ENCODE measurements around the gene IGSF21. TPM values are rescaled to one million over a fixed set of nuclear protein-coding genes. Genes with fewer than 3 reads are reported as not detected.

Gene IGSF21
- total RNA-seq, 1 experiment from 2014 or later, result 30.5 TPM

DNA sequence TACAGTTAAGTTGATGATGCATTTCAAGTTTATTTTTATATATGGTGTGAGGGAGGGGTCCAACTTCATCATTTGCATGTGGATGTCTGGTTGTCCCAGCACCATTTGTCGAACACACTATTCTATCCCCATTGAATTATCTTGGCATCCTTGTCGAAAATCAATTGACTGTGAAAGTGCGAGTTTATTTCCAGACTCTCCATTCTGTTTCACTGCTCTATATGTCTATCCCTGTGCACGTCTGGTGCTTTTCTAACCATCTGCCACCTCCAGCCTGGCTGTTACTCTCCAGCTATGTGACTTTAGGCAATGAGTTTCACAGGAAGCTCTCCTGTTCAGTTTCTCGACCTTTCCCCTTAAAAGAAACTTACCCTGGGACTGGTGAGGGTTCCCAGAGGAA, 236.0 kb downstream of the IGSF21 start:
- peaks cover 5% of the 10 kb centered on the region for H3K36me3 Mint-ChIP-seq
- no peak for TF ChIP-seq IRF2 (CRISPR knock-in tag; IDR thresholded peaks at IDR 0.05; ENCODE audit: borderline replicate concordance, low read depth)
- no peak for TF ChIP-seq JAZF1 (CRISPR knock-in tag; IDR thresholded peaks at IDR 0.05)
- TF ChIP-seq, protein P1, sequence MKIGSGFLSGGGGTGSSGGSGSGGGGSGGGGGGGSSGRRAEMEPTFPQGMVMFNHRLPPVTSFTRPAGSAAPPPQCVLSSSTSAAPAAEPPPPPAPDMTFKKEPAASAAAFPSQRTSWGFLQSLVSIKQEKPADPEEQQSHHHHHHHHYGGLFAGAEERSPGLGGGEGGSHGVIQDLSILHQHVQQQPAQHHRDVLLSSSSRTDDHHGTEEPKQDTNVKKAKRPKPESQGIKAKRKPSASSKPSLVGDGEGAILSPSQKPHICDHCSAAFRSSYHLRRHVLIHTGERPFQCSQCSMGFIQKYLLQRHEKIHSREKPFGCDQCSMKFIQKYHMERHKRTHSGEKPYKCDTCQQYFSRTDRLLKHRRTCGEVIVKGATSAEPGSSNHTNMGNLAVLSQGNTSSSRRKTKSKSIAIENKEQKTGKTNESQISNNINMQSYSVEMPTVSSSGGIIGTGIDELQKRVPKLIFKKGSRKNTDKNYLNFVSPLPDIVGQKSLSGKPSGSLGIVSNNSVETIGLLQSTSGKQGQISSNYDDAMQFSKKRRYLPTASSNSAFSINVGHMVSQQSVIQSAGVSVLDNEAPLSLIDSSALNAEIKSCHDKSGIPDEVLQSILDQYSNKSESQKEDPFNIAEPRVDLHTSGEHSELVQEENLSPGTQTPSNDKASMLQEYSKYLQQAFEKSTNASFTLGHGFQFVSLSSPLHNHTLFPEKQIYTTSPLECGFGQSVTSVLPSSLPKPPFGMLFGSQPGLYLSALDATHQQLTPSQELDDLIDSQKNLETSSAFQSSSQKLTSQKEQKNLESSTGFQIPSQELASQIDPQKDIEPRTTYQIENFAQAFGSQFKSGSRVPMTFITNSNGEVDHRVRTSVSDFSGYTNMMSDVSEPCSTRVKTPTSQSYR (CRISPR knock-in tag; IDR thresholded peaks at IDR 0.05), result no peak
- TF ChIP-seq GTF2I (CRISPR knock-in tag; conservative IDR thresholded peaks at IDR 0.05), result no peak
- TF ChIP-seq, protein P2, sequence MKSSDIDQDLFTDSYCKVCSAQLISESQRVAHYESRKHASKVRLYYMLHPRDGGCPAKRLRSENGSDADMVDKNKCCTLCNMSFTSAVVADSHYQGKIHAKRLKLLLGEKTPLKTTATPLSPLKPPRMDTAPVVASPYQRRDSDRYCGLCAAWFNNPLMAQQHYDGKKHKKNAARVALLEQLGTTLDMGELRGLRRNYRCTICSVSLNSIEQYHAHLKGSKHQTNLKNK (CRISPR knock-in tag; IDR thresholded peaks at IDR 0.05), result no peak
- TF ChIP-seq CREM (CRISPR knock-in tag; IDR thresholded peaks at IDR 0.05), result no peak
- no peak for TF ChIP-seq GABPB1 (CRISPR knock-in tag; IDR thresholded peaks at IDR 0.05)
- TF ChIP-seq ESRRA (CRISPR knock-in tag; IDR thresholded peaks at IDR 0.05; ENCODE audit: borderline replicate concordance), result no peak
- TF ChIP-seq, protein P3, sequence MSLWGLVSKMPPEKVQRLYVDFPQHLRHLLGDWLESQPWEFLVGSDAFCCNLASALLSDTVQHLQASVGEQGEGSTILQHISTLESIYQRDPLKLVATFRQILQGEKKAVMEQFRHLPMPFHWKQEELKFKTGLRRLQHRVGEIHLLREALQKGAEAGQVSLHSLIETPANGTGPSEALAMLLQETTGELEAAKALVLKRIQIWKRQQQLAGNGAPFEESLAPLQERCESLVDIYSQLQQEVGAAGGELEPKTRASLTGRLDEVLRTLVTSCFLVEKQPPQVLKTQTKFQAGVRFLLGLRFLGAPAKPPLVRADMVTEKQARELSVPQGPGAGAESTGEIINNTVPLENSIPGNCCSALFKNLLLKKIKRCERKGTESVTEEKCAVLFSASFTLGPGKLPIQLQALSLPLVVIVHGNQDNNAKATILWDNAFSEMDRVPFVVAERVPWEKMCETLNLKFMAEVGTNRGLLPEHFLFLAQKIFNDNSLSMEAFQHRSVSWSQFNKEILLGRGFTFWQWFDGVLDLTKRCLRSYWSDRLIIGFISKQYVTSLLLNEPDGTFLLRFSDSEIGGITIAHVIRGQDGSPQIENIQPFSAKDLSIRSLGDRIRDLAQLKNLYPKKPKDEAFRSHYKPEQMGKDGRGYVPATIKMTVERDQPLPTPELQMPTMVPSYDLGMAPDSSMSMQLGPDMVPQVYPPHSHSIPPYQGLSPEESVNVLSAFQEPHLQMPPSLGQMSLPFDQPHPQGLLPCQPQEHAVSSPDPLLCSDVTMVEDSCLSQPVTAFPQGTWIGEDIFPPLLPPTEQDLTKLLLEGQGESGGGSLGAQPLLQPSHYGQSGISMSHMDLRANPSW (CRISPR knock-in tag; conservative IDR thresholded peaks at IDR 0.05; ENCODE audit: low read depth), result no peak
- TF ChIP-seq, protein P4, sequence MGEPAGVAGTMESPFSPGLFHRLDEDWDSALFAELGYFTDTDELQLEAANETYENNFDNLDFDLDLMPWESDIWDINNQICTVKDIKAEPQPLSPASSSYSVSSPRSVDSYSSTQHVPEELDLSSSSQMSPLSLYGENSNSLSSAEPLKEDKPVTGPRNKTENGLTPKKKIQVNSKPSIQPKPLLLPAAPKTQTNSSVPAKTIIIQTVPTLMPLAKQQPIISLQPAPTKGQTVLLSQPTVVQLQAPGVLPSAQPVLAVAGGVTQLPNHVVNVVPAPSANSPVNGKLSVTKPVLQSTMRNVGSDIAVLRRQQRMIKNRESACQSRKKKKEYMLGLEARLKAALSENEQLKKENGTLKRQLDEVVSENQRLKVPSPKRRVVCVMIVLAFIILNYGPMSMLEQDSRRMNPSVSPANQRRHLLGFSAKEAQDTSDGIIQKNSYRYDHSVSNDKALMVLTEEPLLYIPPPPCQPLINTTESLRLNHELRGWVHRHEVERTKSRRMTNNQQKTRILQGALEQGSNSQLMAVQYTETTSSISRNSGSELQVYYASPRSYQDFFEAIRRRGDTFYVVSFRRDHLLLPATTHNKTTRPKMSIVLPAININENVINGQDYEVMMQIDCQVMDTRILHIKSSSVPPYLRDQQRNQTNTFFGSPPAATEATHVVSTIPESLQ (CRISPR knock-in tag; IDR thresholded peaks at IDR 0.05), result no peak
- no peak for TF ChIP-seq PRRX2 (CRISPR knock-in tag; IDR thresholded peaks at IDR 0.05)
- TF ChIP-seq, protein P5, sequence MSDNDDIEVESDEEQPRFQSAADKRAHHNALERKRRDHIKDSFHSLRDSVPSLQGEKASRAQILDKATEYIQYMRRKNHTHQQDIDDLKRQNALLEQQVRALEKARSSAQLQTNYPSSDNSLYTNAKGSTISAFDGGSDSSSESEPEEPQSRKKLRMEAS (CRISPR knock-in tag; IDR thresholded peaks at IDR 0.05), result no peak
- no peak for TF ChIP-seq NFATC4 (CRISPR knock-in tag; IDR thresholded peaks at IDR 0.05)
- TF ChIP-seq, protein P6, sequence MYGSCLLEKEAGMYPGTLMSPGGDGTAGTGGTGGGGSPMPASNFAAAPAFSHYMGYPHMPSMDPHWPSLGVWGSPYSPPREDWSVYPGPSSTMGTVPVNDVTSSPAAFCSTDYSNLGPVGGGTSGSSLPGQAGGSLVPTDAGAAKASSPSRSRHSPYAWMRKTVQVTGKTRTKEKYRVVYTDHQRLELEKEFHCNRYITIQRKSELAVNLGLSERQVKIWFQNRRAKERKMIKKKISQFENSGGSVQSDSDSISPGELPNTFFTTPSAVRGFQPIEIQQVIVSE (CRISPR knock-in tag; IDR thresholded peaks at IDR 0.05; ENCODE audit: borderline replicate concordance), result no peak
- TF ChIP-seq, protein P7, sequence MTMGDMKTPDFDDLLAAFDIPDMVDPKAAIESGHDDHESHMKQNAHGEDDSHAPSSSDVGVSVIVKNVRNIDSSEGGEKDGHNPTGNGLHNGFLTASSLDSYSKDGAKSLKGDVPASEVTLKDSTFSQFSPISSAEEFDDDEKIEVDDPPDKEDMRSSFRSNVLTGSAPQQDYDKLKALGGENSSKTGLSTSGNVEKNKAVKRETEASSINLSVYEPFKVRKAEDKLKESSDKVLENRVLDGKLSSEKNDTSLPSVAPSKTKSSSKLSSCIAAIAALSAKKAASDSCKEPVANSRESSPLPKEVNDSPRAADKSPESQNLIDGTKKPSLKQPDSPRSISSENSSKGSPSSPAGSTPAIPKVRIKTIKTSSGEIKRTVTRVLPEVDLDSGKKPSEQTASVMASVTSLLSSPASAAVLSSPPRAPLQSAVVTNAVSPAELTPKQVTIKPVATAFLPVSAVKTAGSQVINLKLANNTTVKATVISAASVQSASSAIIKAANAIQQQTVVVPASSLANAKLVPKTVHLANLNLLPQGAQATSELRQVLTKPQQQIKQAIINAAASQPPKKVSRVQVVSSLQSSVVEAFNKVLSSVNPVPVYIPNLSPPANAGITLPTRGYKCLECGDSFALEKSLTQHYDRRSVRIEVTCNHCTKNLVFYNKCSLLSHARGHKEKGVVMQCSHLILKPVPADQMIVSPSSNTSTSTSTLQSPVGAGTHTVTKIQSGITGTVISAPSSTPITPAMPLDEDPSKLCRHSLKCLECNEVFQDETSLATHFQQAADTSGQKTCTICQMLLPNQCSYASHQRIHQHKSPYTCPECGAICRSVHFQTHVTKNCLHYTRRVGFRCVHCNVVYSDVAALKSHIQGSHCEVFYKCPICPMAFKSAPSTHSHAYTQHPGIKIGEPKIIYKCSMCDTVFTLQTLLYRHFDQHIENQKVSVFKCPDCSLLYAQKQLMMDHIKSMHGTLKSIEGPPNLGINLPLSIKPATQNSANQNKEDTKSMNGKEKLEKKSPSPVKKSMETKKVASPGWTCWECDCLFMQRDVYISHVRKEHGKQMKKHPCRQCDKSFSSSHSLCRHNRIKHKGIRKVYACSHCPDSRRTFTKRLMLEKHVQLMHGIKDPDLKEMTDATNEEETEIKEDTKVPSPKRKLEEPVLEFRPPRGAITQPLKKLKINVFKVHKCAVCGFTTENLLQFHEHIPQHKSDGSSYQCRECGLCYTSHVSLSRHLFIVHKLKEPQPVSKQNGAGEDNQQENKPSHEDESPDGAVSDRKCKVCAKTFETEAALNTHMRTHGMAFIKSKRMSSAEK (CRISPR knock-in tag; IDR thresholded peaks at IDR 0.05; ENCODE audit: borderline replicate concordance), result no peak
- TF ChIP-seq, protein P8, sequence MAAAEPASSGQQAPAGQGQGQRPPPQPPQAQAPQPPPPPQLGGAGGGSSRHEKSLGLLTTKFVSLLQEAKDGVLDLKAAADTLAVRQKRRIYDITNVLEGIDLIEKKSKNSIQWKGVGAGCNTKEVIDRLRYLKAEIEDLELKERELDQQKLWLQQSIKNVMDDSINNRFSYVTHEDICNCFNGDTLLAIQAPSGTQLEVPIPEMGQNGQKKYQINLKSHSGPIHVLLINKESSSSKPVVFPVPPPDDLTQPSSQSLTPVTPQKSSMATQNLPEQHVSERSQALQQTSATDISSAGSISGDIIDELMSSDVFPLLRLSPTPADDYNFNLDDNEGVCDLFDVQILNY (CRISPR knock-in tag; IDR thresholded peaks at IDR 0.05), result no peak
- no peak for TF ChIP-seq CBFB (CRISPR knock-in tag; IDR thresholded peaks at IDR 0.05; ENCODE audit: low read depth)
- peaks cover 4% of the 10 kb centered on the region; the same call in 1 of the 2 replicates for H3K27me3 Mint-ChIP-seq (ENCODE audit: low read depth)
- DNase-seq (ENCODE audit: low spot score), result no peak
- peaks cover 13% of the 10 kb centered on the region; the same call in 1 of the 2 replicates for H3K9me3 Mint-ChIP-seq
- no peak overlapping the region for H3K27ac Mint-ChIP-seq
- peaks cover 7% of the 10 kb centered on the region for H3K4me1 Mint-ChIP-seq
- ATAC-seq, result no peak
- CTCF ChIA-PET, result interaction anchor here (1.7 kb wide), 1 partner anchor 19 kb away, joined by 5 read pairs; no protein-coding TSS in a partner anchor
- H3K4me3 Mint-ChIP-seq, result no peak overlapping the region
- POLR2A ChIA-PET, result no interaction called here

Measured in WTC11 (cell line).